ENCODE data around the gene MYOZ1. TPM values are rescaled to one million over a fixed set of nuclear protein-coding genes. Genes with fewer than 3 reads are reported as not detected.

The MYOZ1 gene
- total RNA-seq, 1 experiment from 2014 or later = not detected

DNA sequence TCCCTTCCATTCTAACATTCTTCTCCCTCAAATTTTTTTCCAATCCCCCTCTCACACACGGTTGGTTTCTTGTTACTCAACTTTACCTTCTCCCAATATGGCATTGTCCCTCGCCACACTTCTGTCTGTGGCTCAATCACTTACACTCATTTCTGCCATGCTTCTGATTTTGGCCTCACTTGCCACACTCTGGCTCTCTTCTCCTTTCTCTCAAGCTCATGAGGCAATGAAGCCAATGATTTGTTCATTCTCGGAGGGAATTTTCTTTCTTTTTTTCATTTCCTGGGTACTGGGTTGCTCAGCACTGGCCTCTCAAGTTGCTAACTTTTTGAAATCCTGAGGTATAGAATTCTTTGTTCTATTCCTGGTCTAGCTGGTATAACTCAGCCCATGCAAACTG is 4.0 kb upstream of the MYOZ1 start:
- Histone ChIP-seq H4K20me1 (ENCODE audit: insufficient read depth) (no peaks in the 10 kb centered on the region), H3K4me3 (replicated peaks in 1 of 2; ENCODE audit: low read depth in 1 of 2, low read length in 2 of 2) (no peak overlapping the region), H3K27me3 (ENCODE audit: insufficient read depth, low read length) (no peaks in the 10 kb centered on the region), H3K9me2 (ENCODE audit: insufficient read depth) (no peaks in the 10 kb centered on the region), H3K9me3 (ENCODE audit: control insufficient read depth in 1 of 2, insufficient read depth in 1 of 2, low read depth in 1 of 2, low read length in 2 of 2) (no peaks in the 10 kb centered on the region), H3K36me3 (ENCODE audit: control insufficient read depth in 1 of 2, insufficient read depth in 2 of 2, low read length in 2 of 2) (no peaks in the 10 kb centered on the region), H3K27ac (ENCODE audit: low read depth, low read length) (no peak overlapping the region), H3K4me2 (ENCODE audit: low read length) (no peak overlapping the region), H3K4me1 (ENCODE audit: control insufficient read depth in 1 of 2, insufficient read depth in 2 of 2, low read length in 2 of 2) (peaks cover 0 to 11% of the 10 kb centered on the region in 2 experiments; a peak in 3 of 4 replicates), H2AFZ (ENCODE audit: low read depth, low read length, poor library complexity, severe bottlenecking) (no peak overlapping the region), H3K9ac (ENCODE audit: low read length) (no peak overlapping the region), H3K79me2 (ENCODE audit: insufficient read depth, low read length) (no peaks in the 10 kb centered on the region)
- ATAC-seq (no peak), DNase-seq (ENCODE audit: low read depth, low spot score) (no peak)
- no peak for TF ChIP-seq SP1 (IDR thresholded peaks at IDR 0.05; ENCODE audit: low read depth)
- CTCF ChIA-PET = interaction anchor here (4.1 kb wide), 1 partner anchor 116 kb away, joined by 36 read pairs; no protein-coding TSS in a partner anchor
- RAD21 ChIA-PET (ENCODE audit: low non-redundant PET in 1 of 2, low total read pairs in 2 of 2, uncharacterized antibody in 2 of 2, unreplicated experiment in 2 of 2) = interaction anchor here in 1 of 2 experiments (0.7 kb wide), 1 partner anchor 381 kb away, joined by 3 read pairs; no protein-coding TSS in a partner anchor
- BruUV-seq (replicated peaks) = no TSS peak
- intact Hi-C loops (cut with micrococcal nuclease) = no loop called here
- POLR2A ChIA-PET = interaction anchor here (1.6 kb wide), 1 partner anchor 398 kb away, joined by 3 read pairs; the partner anchor contains the start of gene DNAJC9

DNA sequence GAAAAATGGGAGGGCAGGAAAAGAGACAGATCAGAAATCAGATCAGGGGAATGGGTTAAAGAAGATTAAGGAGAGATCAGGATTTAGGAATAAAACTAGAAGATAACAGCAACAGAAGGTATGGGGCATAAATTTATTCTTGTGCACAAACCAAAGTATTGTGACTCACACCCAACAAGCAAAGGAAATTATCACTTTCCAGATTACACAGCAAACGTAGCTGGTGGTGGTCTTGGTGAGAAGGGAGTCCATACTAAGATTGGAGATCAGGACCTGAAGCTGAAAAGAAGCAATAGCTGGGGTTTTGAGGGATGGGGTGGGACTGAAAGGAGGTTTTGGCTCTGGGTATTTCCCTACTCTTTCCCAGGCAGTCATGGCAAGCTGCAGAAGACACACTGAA is 3.5 kb upstream of the MYOZ1 start:
- BruUV-seq (replicated peaks) = no TSS peak
- TF ChIP-seq CBX3 (IDR thresholded peaks at IDR 0.05; ENCODE audit: low read depth) = no peak
- TF ChIP-seq RAD21 (IDR thresholded peaks at IDR 0.05; ENCODE audit: low read depth) = no peak
- no peak for TF ChIP-seq EGR1 (IDR thresholded peaks at IDR 0.05; ENCODE audit: low read depth)
- TF ChIP-seq SIN3A (IDR thresholded peaks at IDR 0.05; ENCODE audit: low read depth) = no peak
- no peak for TF ChIP-seq SRF (IDR thresholded peaks at IDR 0.05; ENCODE audit: low read depth)
- no peaks in the 10 kb centered on the region for H3K9me3 ChIP-seq (ENCODE audit: control insufficient read depth in 1 of 2, insufficient read depth in 1 of 2, low read depth in 1 of 2, low read length in 2 of 2)
- H3K4me2 ChIP-seq (ENCODE audit: low read length) = no peak overlapping the region
- H3K9me2 ChIP-seq (ENCODE audit: insufficient read depth) = no peaks in the 10 kb centered on the region
- H3K4me3 ChIP-seq (replicated peaks in 1 of 2; ENCODE audit: low read depth in 1 of 2, low read length in 2 of 2) = no peak overlapping the region
- no peak overlapping the region for H3K9ac ChIP-seq (ENCODE audit: low read length)
- no peaks in the 10 kb centered on the region for H3K27me3 ChIP-seq (ENCODE audit: insufficient read depth, low read length)
- ChIA-PET POLR2A (interaction anchor here (1.6 kb wide), 1 partner anchor 398 kb away, joined by 3 read pairs; the partner anchor contains the start of gene DNAJC9), RAD21 (ENCODE audit: low non-redundant PET in 1 of 2, low total read pairs in 2 of 2, uncharacterized antibody in 2 of 2, unreplicated experiment in 2 of 2) (interaction anchor here (0.6 to 1.3 kb wide), 3 partner anchors 19 to 381 kb away, joined by 3 to 9 read pairs (median 3); no protein-coding TSS in a partner anchor), CTCF (interaction anchor here (1.3 to 4.1 kb wide), 2 partner anchors 19 to 115 kb away, joined by 5 to 36 read pairs; no protein-coding TSS in a partner anchor)
- no peaks in the 10 kb centered on the region for H4K20me1 ChIP-seq (ENCODE audit: insufficient read depth)
- no peak overlapping the region for H3K27ac ChIP-seq (ENCODE audit: low read depth, low read length)
- intact Hi-C loops (cut with micrococcal nuclease) = loop anchor here (1.0 to 5.0 kb wide), 3 partner anchors 115 to 397 kb away; partner anchors contain the start of gene DNAJC9
- H3K4me1 ChIP-seq (ENCODE audit: control insufficient read depth in 1 of 2, insufficient read depth in 2 of 2, low read length in 2 of 2) = peaks cover 0 to 11% of the 10 kb centered on the region in 2 experiments; a peak in 3 of 4 replicates
- H3K79me2 ChIP-seq (ENCODE audit: insufficient read depth, low read length) = no peaks in the 10 kb centered on the region
- DNase-seq (ENCODE audit: low read depth, low spot score) = no peak
- H2AFZ ChIP-seq (ENCODE audit: low read depth, low read length, poor library complexity, severe bottlenecking) = no peak overlapping the region
- no peak for ATAC-seq
- no peaks in the 10 kb centered on the region for H3K36me3 ChIP-seq (ENCODE audit: control insufficient read depth in 1 of 2, insufficient read depth in 2 of 2, low read length in 2 of 2)
